ENCODE results near the gene TMC6. TPM values are rescaled to one million over a fixed set of nuclear protein-coding genes. Genes with fewer than 3 reads are reported as not detected.
A peak's percentile ranks its signal among the peaks of the same experiment; 100 is the strongest.

The TMC6 gene
- total and polyA plus RNA-seq, 12 donors, result 22.8 to 109 (median 69.1) TPM

GRCh38 chr17:78168903-78169793 lies 40.6 kb upstream of the TMC6 start:
- Histone ChIP-seq H3K27me3 (no peaks in the 10 kb centered on the region), H3K27ac (peak overlapping the region; percentile 82 to 94 (median 91)), H3K4me3 (peak overlapping the region; percentile 36 to 78 (median 69)), H3K9me3 (no peaks in the 10 kb centered on the region), H3K4me1 (peaks cover 23 to 58% (median 43%) of the 10 kb centered on the region in 9 donors), H3K36me3 (peaks cover 0 to 35% (median 10%) of the 10 kb centered on the region in 9 donors)
- 9 to 11% methylated on average over 29 to 38 of the region's 38 CpGs for WGBS, 2 donors
- intact Hi-C loops (cut with DNase I), result loop anchor here in 1 of 10 donors (2.0 kb wide), 1 partner anchor 40 kb away; the partner anchor contains the start of gene TMC6
- DNase-seq (peak; percentile 58 to 68), ATAC-seq (peak in 7 of 8 donors; percentile 11 to 52 (median 34))
- no peak for TF ChIP-seq CTCF (IDR thresholded peaks at IDR 0.05)

GRCh38 chr17:78168242-78168902 lies 39.8 kb upstream of the TMC6 start, which contains the start of gene SYNGR2:
Gene SYNGR2 (plus strand): TSS chr17:78168581. CDS start chr17:78168617, 36 bp downstream.
- ATAC-seq, result peak; percentile 38 to 89 (median 60)
- peaks cover 0 to 28% (median 10%) of the 10 kb centered on the region in 9 donors for H3K36me3 ChIP-seq
- WGBS, 2 donors, result 0% methylated on average over 42 to 84 of the region's 84 CpGs
- H3K27ac ChIP-seq, result peak within 1 kb of the TSS; percentile 82 to 94 (median 91)
- intact Hi-C loops (cut with DNase I), result loop anchor here in 1 of 10 donors (2.0 kb wide), 1 partner anchor 40 kb away; the partner anchor contains the start of gene TMC6
- peaks cover 17 to 50% (median 35%) of the 10 kb centered on the region in 9 donors for H3K4me1 ChIP-seq
- DNase-seq, result peak; percentile 79 to 88
- no peak for TF ChIP-seq CTCF (IDR thresholded peaks at IDR 0.05)
- peak within 1 kb of the TSS; percentile 36 to 78 (median 69) for H3K4me3 ChIP-seq
- no peaks in the 10 kb centered on the region for H3K27me3 ChIP-seq
- H3K9me3 ChIP-seq, result no peaks in the 10 kb centered on the region

GRCh38 chr17:78166416-78166815 lies 37.9 kb upstream of the TMC6 start:
- Histone ChIP-seq H3K27me3 (no peaks in the 10 kb centered on the region), H3K9me3 (no peaks in the 10 kb centered on the region), H3K36me3 (peaks cover 0 to 9% (median 3%) of the 10 kb centered on the region in 9 donors), H3K27ac (no peak overlapping the region), H3K4me1 (peaks cover 3 to 30% (median 15%) of the 10 kb centered on the region in 9 donors), H3K4me3 (no peak overlapping the region)
- TF ChIP-seq CTCF (IDR thresholded peaks at IDR 0.05), result no peak
- WGBS, 2 donors, result 74 to 79% methylated on average over 6 of the region's 6 CpGs
- no peak for ATAC-seq
- DNase-seq, result no peak
- intact Hi-C loops (cut with DNase I), result no loop called here
